ENCODE data around the gene ECI1.
A peak's percentile ranks its signal among the peaks of the same experiment; 100 is the strongest.

ECI1 gene

GRCh38 chr16:2198283-2198682 is 53.1 kb downstream of the ECI1 start:
- no peaks in the 10 kb centered on the region for H3K9me3 ChIP-seq (ENCODE audit: control insufficient read depth, low read length)
- H3K27ac ChIP-seq (ENCODE audit: low read depth, low read length, severe bottlenecking), result no peak overlapping the region
- no peaks in the 10 kb centered on the region for H3K36me3 ChIP-seq (ENCODE audit: control insufficient read depth, insufficient read depth, low read length)
- 85 to 89% methylated on average over 1 to 3 of the region's 4 CpGs for WGBS, 2 experiments (ENCODE audit: insufficient coverage in 2 of 2)
- no peak overlapping the region for H3K4me3 ChIP-seq (ENCODE audit: extremely low read depth, insufficient read depth, low read length, poor library complexity, severe bottlenecking)
- peaks cover 8% of the 10 kb centered on the region for H3K4me1 ChIP-seq (ENCODE audit: control insufficient read depth, insufficient read depth, low read length, poor library complexity, severe bottlenecking)

GRCh38 chr16:2197765-2198164 is 53.6 kb downstream of the ECI1 start:
- Histone ChIP-seq H3K9me3 (ENCODE audit: control insufficient read depth, low read length) (no peaks in the 10 kb centered on the region), H3K4me1 (ENCODE audit: control insufficient read depth, insufficient read depth, low read length, poor library complexity, severe bottlenecking) (peaks cover 8% of the 10 kb centered on the region), H3K36me3 (ENCODE audit: control insufficient read depth, insufficient read depth, low read length) (no peaks in the 10 kb centered on the region), H3K4me3 (ENCODE audit: extremely low read depth, insufficient read depth, low read length, poor library complexity, severe bottlenecking) (no peak overlapping the region), H3K27ac (ENCODE audit: low read depth, low read length, severe bottlenecking) (no peak overlapping the region)
- WGBS, 2 experiments (ENCODE audit: insufficient coverage in 2 of 2), result 79 to 85% methylated on average over 5 to 6 of the region's 6 CpGs

- WGBS, 2 experiments (ENCODE audit: insufficient coverage in 2 of 2), result 24 to 33% methylated on average over 23 to 26 of the region's 32 CpGs
- Histone ChIP-seq H3K4me3 (ENCODE audit: extremely low read depth, insufficient read depth, low read length, poor library complexity, severe bottlenecking) (peak overlapping the region; percentile 27), H3K27ac (ENCODE audit: low read depth, low read length, severe bottlenecking) (no peak overlapping the region), H3K9me3 (ENCODE audit: control insufficient read depth, low read length) (no peaks in the 10 kb centered on the region), H3K36me3 (ENCODE audit: control insufficient read depth, insufficient read depth, low read length) (no peaks in the 10 kb centered on the region), H3K4me1 (ENCODE audit: control insufficient read depth, insufficient read depth, low read length, poor library complexity, severe bottlenecking) (peaks cover 8% of the 10 kb centered on the region)
Measured at GRCh38 chr16:2196981-2197511, 54.3 kb downstream of the ECI1 start.

GRCh38 chr16:2196162-2196980 is 55.0 kb downstream of the ECI1 start, which contains the start of gene CASKIN1:
TSS of gene CASKIN1 (minus strand) at chr16:2196605. CDS start at chr16:2196432, 173 bp downstream.
- Histone ChIP-seq H3K36me3 (ENCODE audit: control insufficient read depth, insufficient read depth, low read length) (no peaks in the 10 kb centered on the region), H3K4me1 (ENCODE audit: control insufficient read depth, insufficient read depth, low read length, poor library complexity, severe bottlenecking) (peaks cover 8% of the 10 kb centered on the region), H3K9me3 (ENCODE audit: control insufficient read depth, low read length) (no peaks in the 10 kb centered on the region), H3K27ac (ENCODE audit: low read depth, low read length, severe bottlenecking) (no peak within 1 kb of the TSS), H3K4me3 (ENCODE audit: extremely low read depth, insufficient read depth, low read length, poor library complexity, severe bottlenecking) (peak within 1 kb of the TSS; percentile 31)
- WGBS, 2 experiments (ENCODE audit: insufficient coverage in 2 of 2), result 0 to 1% methylated on average over 47 to 56 of the region's 129 CpGs

- no peak overlapping the region for H3K27ac ChIP-seq (ENCODE audit: low read depth, low read length, severe bottlenecking)
- no peaks in the 10 kb centered on the region for H3K9me3 ChIP-seq (ENCODE audit: control insufficient read depth, low read length)
- peaks cover 8% of the 10 kb centered on the region for H3K4me1 ChIP-seq (ENCODE audit: control insufficient read depth, insufficient read depth, low read length, poor library complexity, severe bottlenecking)
- H3K4me3 ChIP-seq (ENCODE audit: extremely low read depth, insufficient read depth, low read length, poor library complexity, severe bottlenecking), result peak overlapping the region; percentile 31
- no peaks in the 10 kb centered on the region for H3K36me3 ChIP-seq (ENCODE audit: control insufficient read depth, insufficient read depth, low read length)
- WGBS, 2 experiments (ENCODE audit: insufficient coverage in 2 of 2), result 3 to 6% methylated on average over 28 to 34 of the region's 49 CpGs
Measured at GRCh38 chr16:2195322-2196161, 55.8 kb downstream of the ECI1 start.

- Histone ChIP-seq H3K9me3 (ENCODE audit: control insufficient read depth, low read length) (no peaks in the 10 kb centered on the region), H3K27ac (ENCODE audit: low read depth, low read length, severe bottlenecking) (no peak overlapping the region), H3K36me3 (ENCODE audit: control insufficient read depth, insufficient read depth, low read length) (no peaks in the 10 kb centered on the region), H3K4me1 (ENCODE audit: control insufficient read depth, insufficient read depth, low read length, poor library complexity, severe bottlenecking) (peaks cover 8% of the 10 kb centered on the region), H3K4me3 (ENCODE audit: extremely low read depth, insufficient read depth, low read length, poor library complexity, severe bottlenecking) (no peak overlapping the region)
- WGBS, 2 experiments (ENCODE audit: insufficient coverage in 2 of 2), result 12 to 20% methylated on average over 3 to 6 of the region's 10 CpGs
Measured at GRCh38 chr16:2194852-2195321, 56.5 kb downstream of the ECI1 start.

GRCh38 chr16:2194166-2194834 is 57.1 kb downstream of the ECI1 start:
- no peak overlapping the region for H3K27ac ChIP-seq (ENCODE audit: low read depth, low read length, severe bottlenecking)
- 75 to 87% methylated on average over 4 to 13 of the region's 16 CpGs for WGBS, 2 experiments (ENCODE audit: insufficient coverage in 2 of 2)
- peaks cover 8% of the 10 kb centered on the region for H3K4me1 ChIP-seq (ENCODE audit: control insufficient read depth, insufficient read depth, low read length, poor library complexity, severe bottlenecking)
- H3K4me3 ChIP-seq (ENCODE audit: extremely low read depth, insufficient read depth, low read length, poor library complexity, severe bottlenecking), result no peak overlapping the region
- H3K36me3 ChIP-seq (ENCODE audit: control insufficient read depth, insufficient read depth, low read length), result no peaks in the 10 kb centered on the region
- H3K9me3 ChIP-seq (ENCODE audit: control insufficient read depth, low read length), result no peaks in the 10 kb centered on the region

GRCh38 chr16:2191446-2191706 is 60.0 kb downstream of the ECI1 start:
- WGBS, 2 experiments (ENCODE audit: insufficient coverage in 2 of 2), result 88 to 94% methylated on average over 11 of the region's 11 CpGs
- no peaks in the 10 kb centered on the region for H3K9me3 ChIP-seq (ENCODE audit: control insufficient read depth, low read length)
- no peak overlapping the region for H3K27ac ChIP-seq (ENCODE audit: low read depth, low read length, severe bottlenecking)
- H3K36me3 ChIP-seq (ENCODE audit: control insufficient read depth, insufficient read depth, low read length), result no peaks in the 10 kb centered on the region
- no peak overlapping the region for H3K4me3 ChIP-seq (ENCODE audit: extremely low read depth, insufficient read depth, low read length, poor library complexity, severe bottlenecking)
- peaks cover 8% of the 10 kb centered on the region for H3K4me1 ChIP-seq (ENCODE audit: control insufficient read depth, insufficient read depth, low read length, poor library complexity, severe bottlenecking)

GRCh38 chr16:2190659-2191445 is 60.5 kb downstream of the ECI1 start:
- H3K4me1 ChIP-seq (ENCODE audit: control insufficient read depth, insufficient read depth, low read length, poor library complexity, severe bottlenecking), result peaks cover 7% of the 10 kb centered on the region
- H3K36me3 ChIP-seq (ENCODE audit: control insufficient read depth, insufficient read depth, low read length), result no peaks in the 10 kb centered on the region
- no peak overlapping the region for H3K27ac ChIP-seq (ENCODE audit: low read depth, low read length, severe bottlenecking)
- H3K9me3 ChIP-seq (ENCODE audit: control insufficient read depth, low read length), result no peaks in the 10 kb centered on the region
- no peak overlapping the region for H3K4me3 ChIP-seq (ENCODE audit: extremely low read depth, insufficient read depth, low read length, poor library complexity, severe bottlenecking)
- WGBS, 2 experiments (ENCODE audit: insufficient coverage in 2 of 2), result 85 to 86% methylated on average over 21 to 23 of the region's 25 CpGs

Data from mesodermal cell (in vitro differentiated cells).